Fibroblast of mammary gland (primary cell): ENCODE measurements around the gene G0S2.

Source experiments
- DNase-seq: peaks from one replicate; pipeline ENCODE4 v3.0.0-alpha.2; 2010; ENCODE audit warnings: low read depth
- H3K4me3 ChIP-seq: 2 replicates; pipeline ENCODE4 v1.5.1; 2011; ENCODE audit warnings: low read depth, mild to moderate bottlenecking, low read length, moderate library complexity; ENCODE audit not compliant: control insufficient read depth
- CTCF ChIP-seq: conservative IDR thresholded peaks from 2 replicates; pipeline ENCODE4 v1.5.1; 2011; ENCODE audit warnings: low read depth, low read length, inconsistent platforms; ENCODE audit not compliant: control insufficient read depth, insufficient read depth

The G0S2 gene

DNA sequence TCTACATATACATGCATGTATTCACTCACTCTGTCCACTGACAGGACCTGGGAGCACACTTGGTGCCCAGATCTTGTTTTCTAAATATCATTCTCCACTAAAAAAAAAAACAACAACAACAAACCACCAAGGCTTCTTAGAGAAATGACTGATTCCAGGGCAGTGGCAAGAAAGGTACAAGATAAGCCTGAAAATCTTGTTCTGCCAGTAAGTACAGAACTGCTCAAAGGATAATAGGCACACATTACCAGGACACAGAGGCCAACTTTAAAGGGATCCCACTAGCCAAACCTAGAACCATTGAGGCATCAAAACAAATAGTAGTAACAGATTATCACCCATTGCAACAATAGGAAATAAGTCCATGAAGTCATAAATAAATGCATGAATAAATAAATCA is 40.1 kb downstream of the G0S2 start:
- no peak for DNase-seq
- TF ChIP-seq CTCF = no peak
- no peak overlapping the region for H3K4me3 ChIP-seq

DNA sequence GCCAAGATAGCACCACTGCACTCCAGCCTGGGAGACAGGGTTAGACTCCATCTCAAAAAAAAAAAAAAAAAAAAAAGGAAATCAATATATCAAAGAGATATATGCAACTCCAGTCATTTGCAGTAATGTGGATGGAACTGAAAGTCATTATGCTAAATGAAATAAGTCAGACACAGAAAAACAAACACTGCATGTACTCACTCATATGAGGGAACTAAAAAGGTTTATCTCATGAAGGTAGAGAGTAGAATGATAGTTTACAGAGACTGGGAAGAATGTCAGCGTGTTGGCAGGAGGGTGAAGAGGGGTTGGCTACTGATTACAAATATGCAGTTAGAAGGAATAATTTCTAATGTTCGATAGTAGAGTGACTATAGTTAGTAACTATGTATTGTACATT is 42.6 kb downstream of the G0S2 start:
- no peak for TF ChIP-seq CTCF
- H3K4me3 ChIP-seq = no peak overlapping the region
- DNase-seq = no peak

GRCh38 chr1:209720326-209720725 is 45.1 kb downstream of the G0S2 start:
- H3K4me3 ChIP-seq = no peak overlapping the region
- TF ChIP-seq CTCF = no peak
- no peak for DNase-seq

DNA sequence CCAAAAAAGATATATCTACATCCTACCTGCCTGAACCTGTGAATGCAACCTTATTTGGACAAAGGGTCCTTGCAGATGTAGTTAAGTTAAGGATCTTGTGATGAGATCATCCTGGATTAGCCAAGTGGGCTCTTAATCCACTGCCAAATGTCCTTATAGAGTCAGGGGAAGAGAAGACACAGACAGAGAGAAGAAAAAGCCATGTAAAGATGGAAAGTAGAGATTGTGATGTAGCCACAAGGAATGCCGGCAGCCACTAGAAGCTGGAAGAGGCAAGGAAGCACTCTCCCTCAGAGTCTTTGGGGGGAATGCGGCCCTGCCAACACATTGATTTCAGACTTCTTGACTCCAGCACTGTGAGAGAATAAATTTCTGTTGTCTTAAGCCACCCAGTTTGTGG is 45.6 kb downstream of the G0S2 start:
- no peak for DNase-seq
- no peak for TF ChIP-seq CTCF
- H3K4me3 ChIP-seq = no peak overlapping the region

- TF ChIP-seq CTCF = no peak
These were observed 46.1 kb downstream of the G0S2 start for GRCh38 chr1:209721323-209721722.

DNA sequence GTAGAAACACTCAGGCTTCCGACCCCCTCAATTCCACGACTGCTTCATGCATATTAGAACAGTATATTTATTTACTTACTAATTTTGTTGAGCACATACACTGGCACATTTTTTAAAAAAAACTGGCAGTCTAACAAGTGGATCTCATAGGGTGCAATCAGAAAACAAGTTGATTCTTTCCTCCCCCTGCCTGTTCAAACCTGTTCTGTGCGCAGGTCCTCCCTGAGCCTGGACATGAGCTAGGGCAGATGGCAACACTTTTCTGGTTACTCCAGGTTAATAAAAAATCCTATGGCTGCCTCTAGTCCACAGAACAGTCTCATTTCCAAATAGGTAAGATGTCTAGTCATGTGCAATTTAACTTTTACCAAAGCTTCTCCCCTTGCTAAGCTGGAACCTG is 48.1 kb downstream of the G0S2 start:
- no peak for DNase-seq
- H3K4me3 ChIP-seq = no peak overlapping the region
- TF ChIP-seq CTCF = no peak

More at GRCh38 chr1:209721323-209721722, 46.1 kb downstream of the G0S2 start:
- no peak for DNase-seq
- no peak overlapping the region for H3K4me3 ChIP-seq
